NCI-H2029 (cell line): ENCODE data around the gene TMPRSS9.

Source experiments
- DNase-seq: peaks from one replicate; lab custom pipeline; 2025; lab: John Stamatoyannopoulos, UW

Gene TMPRSS9

GRCh38 chr19:2359992-2360685 is at the start of gene TMPRSS9:
Gene TMPRSS9 (plus strand): TSS chr19:2360265. CDS start chr19:2389786, 29,521 bp downstream.
- no peak for DNase-seq

- DNase-seq, result no peak
Measured at GRCh38 chr19:2311093-2311492, 49.0 kb upstream of the TMPRSS9 start.

DNA sequence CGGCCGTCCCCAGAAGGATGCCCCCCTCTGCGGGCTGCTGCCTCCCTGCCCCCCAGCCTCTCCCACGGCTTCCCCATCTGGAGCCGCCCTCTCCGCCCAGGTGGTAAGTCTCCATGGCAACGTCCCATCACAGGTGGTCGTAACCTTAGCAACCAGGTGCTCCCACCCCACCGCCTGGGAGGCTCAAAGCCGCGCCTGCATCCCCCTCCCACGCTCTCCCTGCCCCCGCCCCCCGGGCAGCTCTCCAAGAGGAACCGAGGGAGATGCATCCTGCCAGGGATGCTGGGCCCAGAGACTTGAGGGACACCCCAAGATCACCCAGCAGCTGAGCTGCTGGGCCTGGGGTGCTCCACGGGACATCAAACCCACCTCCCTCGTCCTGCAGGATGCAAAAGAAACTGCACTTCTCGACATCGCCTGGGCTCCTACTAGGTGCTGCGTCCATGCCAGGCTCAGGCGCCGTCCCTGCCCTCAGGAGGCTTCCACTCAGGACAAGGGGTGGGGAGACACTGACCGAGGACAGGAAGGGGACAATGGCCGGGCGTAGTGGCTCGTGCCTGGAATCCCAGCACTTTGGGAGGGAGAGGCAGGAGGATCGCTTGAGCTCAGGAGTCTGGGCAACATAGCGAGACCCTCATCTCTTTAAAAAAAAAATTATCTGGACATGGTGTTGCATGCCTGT is 47.1 kb upstream of the TMPRSS9 start:
- no peak for DNase-seq

- DNase-seq, result no peak
Measured at GRCh38 chr19:2315121-2315817, 44.8 kb upstream of the TMPRSS9 start.

GRCh38 chr19:2315818-2316353 is 44.2 kb upstream of the TMPRSS9 start:
- no peak for DNase-seq

DNA sequence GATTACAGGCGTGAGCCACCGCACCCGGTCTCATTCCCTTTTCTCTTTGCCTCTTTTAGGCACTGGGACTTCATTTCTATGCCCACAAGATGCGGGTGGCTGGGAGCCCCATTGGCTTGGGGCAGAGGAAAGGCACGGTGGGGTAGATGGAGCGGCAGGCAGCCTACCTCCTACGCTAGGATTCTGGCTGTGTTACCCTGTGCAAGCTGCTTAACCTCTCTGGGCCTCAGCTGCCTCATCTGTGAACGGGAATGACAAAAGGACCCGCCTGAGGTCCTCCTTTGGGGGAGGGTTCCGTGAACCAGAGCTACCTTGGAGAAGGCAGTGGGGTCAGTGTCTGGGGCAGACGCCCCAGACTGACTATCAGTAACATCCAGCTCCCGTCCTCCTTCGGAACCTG is 42.8 kb upstream of the TMPRSS9 start:
- no peak for DNase-seq

GRCh38 chr19:2317756-2318155 is 42.3 kb upstream of the TMPRSS9 start:
- DNase-seq, result no peak

DNA sequence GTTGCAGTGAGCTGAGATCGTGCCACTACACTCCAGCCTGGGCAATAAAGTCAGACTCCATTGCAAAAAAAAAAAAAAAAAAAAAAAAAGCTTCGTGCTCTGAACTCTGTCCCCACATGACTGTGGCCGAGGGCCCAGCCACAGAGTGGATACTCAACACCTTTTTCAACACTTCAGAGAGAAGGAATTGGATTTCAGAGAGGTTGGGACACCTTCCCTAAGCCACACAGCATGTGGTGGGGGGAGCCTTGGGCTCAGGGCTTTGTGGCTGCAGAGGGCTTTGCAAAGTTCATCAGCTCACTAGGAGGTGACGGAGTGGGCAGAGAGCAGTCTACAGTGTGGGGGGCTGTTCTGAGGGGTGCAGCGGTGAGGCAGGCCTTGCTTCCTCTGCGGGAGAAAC is 41.1 kb upstream of the TMPRSS9 start:
- no peak for DNase-seq

- no peak for DNase-seq
Measured at GRCh38 chr19:2319551-2319950, 40.5 kb upstream of the TMPRSS9 start.

DNA sequence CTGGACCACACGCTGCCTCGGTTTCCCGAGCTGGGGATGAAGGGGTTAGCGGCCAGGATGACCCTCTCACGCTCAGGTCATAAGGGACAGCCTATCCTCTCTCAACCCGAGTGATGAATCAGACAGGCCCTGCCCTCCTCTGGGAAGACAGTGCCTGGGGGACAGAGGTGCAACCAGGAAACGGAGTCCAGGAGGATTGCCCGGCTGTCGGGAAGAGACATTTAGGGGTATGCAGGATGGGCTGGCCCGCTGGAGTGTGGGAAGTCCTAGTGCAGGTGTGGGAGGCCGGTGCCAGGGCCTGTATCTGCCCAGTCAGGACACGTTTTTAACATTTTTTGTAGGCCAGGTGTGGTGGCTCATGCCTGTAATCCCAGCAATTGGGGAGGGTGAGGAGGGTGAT is 40.0 kb upstream of the TMPRSS9 start:
- DNase-seq, result no peak

GRCh38 chr19:2320939-2321338 is 39.1 kb upstream of the TMPRSS9 start:
- DNase-seq, result no peak

GRCh38 chr19:2321565-2322283 is 38.3 kb upstream of the TMPRSS9 start:
- no peak for DNase-seq

DNA sequence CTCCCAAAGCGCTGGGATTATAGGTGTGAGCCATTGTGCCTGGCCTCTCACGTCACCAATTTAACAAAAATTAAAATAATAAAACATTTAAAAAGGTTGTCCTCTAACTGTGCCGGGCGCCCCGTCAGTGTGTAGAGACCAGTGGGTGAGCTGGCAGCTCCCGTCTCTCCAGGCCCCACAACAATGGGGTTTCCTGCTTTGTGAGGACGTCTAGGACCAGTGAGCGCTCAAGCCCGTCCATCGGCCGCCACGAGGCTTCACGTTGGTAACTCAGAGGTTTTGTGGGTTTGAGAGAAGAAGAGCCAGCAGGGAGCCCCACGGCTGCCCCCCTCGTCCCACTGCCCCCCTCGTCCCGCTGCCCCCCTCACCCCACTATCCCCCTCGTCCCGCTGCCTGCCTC is 36.4 kb upstream of the TMPRSS9 start:
- DNase-seq, result no peak

DNA sequence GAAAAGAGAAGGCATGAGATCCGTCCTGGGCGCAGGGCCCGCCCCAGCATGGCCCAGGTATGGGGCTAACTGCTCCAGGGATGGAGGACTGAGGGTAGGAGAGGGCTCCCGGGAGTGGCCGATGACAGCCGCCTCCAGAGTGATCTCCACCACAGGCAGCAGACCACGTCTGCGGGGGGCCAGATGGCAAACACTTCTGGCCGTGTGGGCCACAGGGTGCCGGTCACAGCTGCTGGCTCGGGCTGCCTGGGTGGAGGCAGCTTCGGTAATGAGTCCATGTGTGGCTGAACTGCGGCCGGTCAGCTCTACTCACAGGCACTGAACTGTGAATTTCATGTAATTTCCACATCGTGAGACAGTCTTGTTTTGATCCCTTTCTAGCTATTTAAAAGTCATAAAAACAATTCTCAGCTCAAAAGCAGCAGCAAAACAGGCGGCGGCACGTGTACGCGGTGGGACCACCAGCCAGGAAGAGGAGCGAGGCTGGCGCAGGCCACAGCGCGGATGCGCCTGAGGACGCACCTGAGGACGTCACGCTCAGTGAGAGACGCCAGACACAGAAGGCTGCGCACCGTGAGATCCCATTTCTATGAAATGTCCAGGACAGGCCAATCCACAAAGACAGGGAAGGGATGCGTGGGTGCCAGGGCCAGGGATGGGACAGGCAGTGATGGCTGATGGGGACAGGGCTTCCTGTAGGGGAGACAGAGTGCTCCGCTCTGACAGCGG is 35.7 kb upstream of the TMPRSS9 start:
- no peak for DNase-seq

GRCh38 chr19:2325281-2326046 is 34.6 kb upstream of the TMPRSS9 start:
- no peak for DNase-seq

- no peak for DNase-seq
Measured at GRCh38 chr19:2326699-2327360, 33.2 kb upstream of the TMPRSS9 start.

GRCh38 chr19:2327773-2328400 is 32.2 kb upstream of the TMPRSS9 start:
- DNase-seq, result peak; percentile 79

DNA sequence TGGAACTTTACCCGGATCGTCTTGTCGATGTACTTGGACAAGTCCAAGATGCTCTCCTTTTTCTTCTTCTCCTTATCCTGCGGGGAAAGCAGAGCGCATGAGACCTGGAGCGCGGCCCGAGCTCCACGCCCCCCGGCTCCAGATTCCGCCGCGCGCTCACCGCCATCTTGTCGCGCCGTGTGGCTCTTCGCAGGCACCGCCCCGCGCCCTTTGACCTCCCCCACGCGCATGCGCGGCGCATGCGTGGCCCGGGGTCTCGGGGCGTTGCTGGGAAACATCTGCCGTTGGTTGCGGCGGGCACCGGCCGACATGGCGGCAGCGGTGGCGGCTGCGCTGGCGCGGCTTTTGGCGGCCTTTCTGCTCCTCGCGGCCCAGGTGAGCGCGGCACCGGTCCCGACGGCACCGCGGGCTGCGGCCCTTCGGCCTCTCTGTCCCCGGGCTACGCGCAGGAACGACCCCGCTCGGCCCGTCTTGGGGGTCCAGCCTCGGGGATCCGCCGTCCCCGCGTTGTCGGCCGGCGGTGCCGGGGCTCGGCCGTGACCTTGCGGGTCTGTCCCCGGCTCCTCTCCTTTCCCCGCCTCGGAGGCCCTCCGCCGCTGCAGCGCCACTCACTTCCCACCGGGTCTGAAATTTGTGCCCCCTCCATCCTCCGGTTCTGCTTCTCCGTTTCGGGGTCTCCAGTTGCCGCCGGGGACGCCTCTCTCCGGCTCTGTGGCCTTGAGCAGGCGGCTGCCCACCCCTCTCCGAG is 31.5 kb upstream of the TMPRSS9 start, which contains the start of the genes LSM7 and SPPL2B:
Gene LSM7 (minus strand): TSS at position 186 of the 748 bp plus-strand sequence. CDS start 20 bp downstream, at position 166.
Gene SPPL2B (plus strand): TSS at position 284 of the 748 bp plus-strand sequence. CDS start 26 bp downstream, at position 310.
- peak; percentile 81 for DNase-seq

GRCh38 chr19:2329149-2329478 is 31.0 kb upstream of the TMPRSS9 start:
- no peak for DNase-seq
